ENCODE results near the gene DPP10.

- TF ChIP-seq CTCF (IDR thresholded peaks at IDR 0.05) (no peak), POLR2A (IDR thresholded peaks at IDR 0.05) (no peak), EP300 (IDR thresholded peaks at IDR 0.05) (no peak)
These were observed 257.0 kb downstream of the DPP10 start for GRCh38 chr2:114699423-114699944.
